Measurements from ENCODE around the gene HS3ST4.

- TF ChIP-seq CTCF (IDR thresholded peaks at IDR 0.05) (no peak), POLR2AphosphoS5 (IDR thresholded peaks at IDR 0.05) (no peak), POLR2A (IDR thresholded peaks at IDR 0.05) (no peak)
Measured at GRCh38 chr16:25643633-25644032, 48.1 kb upstream of the HS3ST4 start.
